OCI-LY3 (cell line): ENCODE measurements around the gene THRA.

Experiments used
- CTCF ChIP-seq: fragments of 200-600, 300-600 bp; sonication (generic); IDR thresholded peaks from 2 replicates; pipeline ENCODE4 v1.5.1; 2014; ENCODE audit warnings: antibody characterized with exemption, low read length, low read depth
- EZH2phosphoT487 ChIP-seq: fragments of 200-600 bp; shearing (Covaris generic); IDR thresholded peaks from 2 replicates; pipeline ENCODE4 v1.6.1; 2018; ENCODE audit warnings: antibody characterized with exemption, mixed run types, low read depth

DNA sequence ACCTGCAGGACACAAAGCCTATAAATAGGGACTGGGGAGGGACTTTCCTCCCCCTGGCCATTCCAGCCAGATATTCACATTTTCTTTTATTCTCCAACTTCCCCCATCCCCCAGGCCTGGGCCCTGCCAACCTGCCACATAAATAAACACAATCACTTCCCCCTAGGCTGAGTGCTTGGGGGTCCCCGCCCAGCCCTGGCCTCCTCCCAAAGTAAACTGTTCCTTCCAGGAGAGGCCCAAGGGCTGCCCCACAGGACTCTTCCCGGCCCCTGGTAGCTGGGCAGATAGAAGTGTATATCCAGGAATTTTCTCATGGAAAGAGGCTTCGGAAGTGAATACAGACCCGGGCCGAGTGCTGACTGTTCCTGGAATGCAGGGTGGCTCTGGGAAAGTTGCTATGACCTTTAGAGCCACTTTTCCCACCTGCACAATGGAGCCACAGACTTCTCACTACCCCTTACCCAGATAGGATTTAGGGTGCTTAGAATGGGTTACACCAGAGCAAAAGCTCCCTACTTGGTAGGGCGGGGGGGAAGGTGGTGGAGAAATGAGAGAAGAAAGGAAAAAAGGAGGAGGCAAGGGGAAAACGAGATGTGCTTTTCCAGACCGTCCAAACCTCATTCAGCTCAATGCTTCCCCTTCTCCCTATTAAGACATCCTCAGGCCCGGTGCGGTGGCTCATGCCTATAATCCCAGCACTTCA lies 39.0 kb upstream of the THRA start:
- TF ChIP-seq CTCF (no peak), EZH2phosphoT487 (no peak)
